ENCODE data around the gene FAM120C.

The FAM120C gene

GRCh38 chrX:54093159-54093558, 89.9 kb downstream of the FAM120C start:
- Histone ChIP-seq H3K4me3 (IDR thresholded peaks at IDR 0.05; ENCODE audit: insufficient read depth, low read depth, low read length) (no peak overlapping the region), H3K4me2 (no peak overlapping the region), H3K27me3 (ENCODE audit: insufficient read depth, low read depth) (no peaks in the 10 kb centered on the region), H2AFZ (ENCODE audit: low read depth) (no peak overlapping the region), H3K4me1 (ENCODE audit: low read depth, poor library complexity, severe bottlenecking) (no peaks in the 10 kb centered on the region), H3K27ac (no peak overlapping the region), H3K79me2 (ENCODE audit: insufficient read depth, low read depth) (no peaks in the 10 kb centered on the region), H3K9ac (no peak overlapping the region), H4K20me1 (ENCODE audit: insufficient read depth) (no peaks in the 10 kb centered on the region), H3K36me3 (ENCODE audit: insufficient read depth) (no peaks in the 10 kb centered on the region)
- TF ChIP-seq CTCF (conservative IDR thresholded peaks at IDR 0.05; ENCODE audit: low read depth, low read length) = no peak

- H3K4me2 ChIP-seq = no peak overlapping the region
- H3K4me3 ChIP-seq (IDR thresholded peaks at IDR 0.05; ENCODE audit: insufficient read depth, low read depth, low read length) = no peak overlapping the region
- H3K4me1 ChIP-seq (ENCODE audit: low read depth, poor library complexity, severe bottlenecking) = no peaks in the 10 kb centered on the region
- no peak overlapping the region for H3K9ac ChIP-seq
- no peaks in the 10 kb centered on the region for H3K27me3 ChIP-seq (ENCODE audit: insufficient read depth, low read depth)
- H3K36me3 ChIP-seq (ENCODE audit: insufficient read depth) = no peaks in the 10 kb centered on the region
- no peak overlapping the region for H2AFZ ChIP-seq (ENCODE audit: low read depth)
- H3K79me2 ChIP-seq (ENCODE audit: insufficient read depth, low read depth) = no peaks in the 10 kb centered on the region
- no peak overlapping the region for H3K27ac ChIP-seq
- no peak for TF ChIP-seq CTCF (conservative IDR thresholded peaks at IDR 0.05; ENCODE audit: low read depth, low read length)
- H4K20me1 ChIP-seq (ENCODE audit: insufficient read depth) = no peaks in the 10 kb centered on the region
Observed at GRCh38 chrX:54090880-54091279, 92.2 kb downstream of the FAM120C start.

GRCh38 chrX:54089191-54089590, 93.9 kb downstream of the FAM120C start:
- Histone ChIP-seq H3K4me3 (IDR thresholded peaks at IDR 0.05; ENCODE audit: insufficient read depth, low read depth, low read length) (no peak overlapping the region), H3K4me1 (ENCODE audit: low read depth, poor library complexity, severe bottlenecking) (no peaks in the 10 kb centered on the region), H4K20me1 (ENCODE audit: insufficient read depth) (no peaks in the 10 kb centered on the region), H3K27me3 (ENCODE audit: insufficient read depth, low read depth) (no peaks in the 10 kb centered on the region), H3K79me2 (ENCODE audit: insufficient read depth, low read depth) (no peaks in the 10 kb centered on the region), H3K4me2 (no peak overlapping the region), H3K9ac (no peak overlapping the region), H3K27ac (no peak overlapping the region), H2AFZ (ENCODE audit: low read depth) (no peak overlapping the region), H3K36me3 (ENCODE audit: insufficient read depth) (no peaks in the 10 kb centered on the region)
- TF ChIP-seq CTCF (conservative IDR thresholded peaks at IDR 0.05; ENCODE audit: low read depth, low read length) = no peak

- Histone ChIP-seq H3K36me3 (ENCODE audit: insufficient read depth) (no peaks in the 10 kb centered on the region), H3K79me2 (ENCODE audit: insufficient read depth, low read depth) (no peaks in the 10 kb centered on the region), H3K27ac (no peak overlapping the region), H3K27me3 (ENCODE audit: insufficient read depth, low read depth) (no peaks in the 10 kb centered on the region), H3K4me1 (ENCODE audit: low read depth, poor library complexity, severe bottlenecking) (no peaks in the 10 kb centered on the region), H3K4me3 (IDR thresholded peaks at IDR 0.05; ENCODE audit: insufficient read depth, low read depth, low read length) (no peak overlapping the region), H3K4me2 (no peak overlapping the region), H3K9ac (no peak overlapping the region), H2AFZ (ENCODE audit: low read depth) (no peak overlapping the region), H4K20me1 (ENCODE audit: insufficient read depth) (no peaks in the 10 kb centered on the region)
- TF ChIP-seq CTCF (conservative IDR thresholded peaks at IDR 0.05; ENCODE audit: low read depth, low read length) = no peak
Observed at GRCh38 chrX:54087661-54088060, 95.4 kb downstream of the FAM120C start.

GRCh38 chrX:54085666-54086065, 97.4 kb downstream of the FAM120C start:
- no peaks in the 10 kb centered on the region for H4K20me1 ChIP-seq (ENCODE audit: insufficient read depth)
- H3K27ac ChIP-seq = no peak overlapping the region
- H3K36me3 ChIP-seq (ENCODE audit: insufficient read depth) = no peaks in the 10 kb centered on the region
- no peak overlapping the region for H3K4me2 ChIP-seq
- no peaks in the 10 kb centered on the region for H3K79me2 ChIP-seq (ENCODE audit: insufficient read depth, low read depth)
- no peak overlapping the region for H2AFZ ChIP-seq (ENCODE audit: low read depth)
- H3K27me3 ChIP-seq (ENCODE audit: insufficient read depth, low read depth) = no peaks in the 10 kb centered on the region
- no peak overlapping the region for H3K4me3 ChIP-seq (IDR thresholded peaks at IDR 0.05; ENCODE audit: insufficient read depth, low read depth, low read length)
- TF ChIP-seq CTCF (conservative IDR thresholded peaks at IDR 0.05; ENCODE audit: low read depth, low read length) = no peak
- H3K4me1 ChIP-seq (ENCODE audit: low read depth, poor library complexity, severe bottlenecking) = no peaks in the 10 kb centered on the region
- no peak overlapping the region for H3K9ac ChIP-seq

Data from KMS-11 (cell line).